IMR-90 (cell line): ENCODE data around the gene CENATAC. TPM values are rescaled to one million over a fixed set of nuclear protein-coding genes. Genes with fewer than 3 reads are reported as not detected.

Experiments
- ATAC-seq: fragments of 200-7000 bp; cut with Tn5 transposase; 2 replicates; pipeline ENCODE4 v1.9.1; 2020; ENCODE audit warnings: low read depth, mild to moderate bottlenecking, moderate library complexity
- BruUV-seq: library from RNA; stranded (reverse); fragments of 400-500 nt; replicated peaks from 2 replicates; lab custom pipeline; 2021; lab: Mats Ljungman, UMichigan
- CTCF ChIA-PET: fragments of 300-600 bp; formaldehyde crosslinking; extraction: SDS; loops from one replicate; lab custom pipeline; 2021; ENCODE audit warnings: antibody characterized with exemption; lab: Yijun Ruan, JAX
- POLR2A ChIA-PET: fragments of 300-600 bp; sonication (Branson Sonifier 250); formaldehyde crosslinking; loops from one replicate; lab custom pipeline; 2022; ENCODE audit warnings: antibody characterized with exemption; ENCODE audit not compliant: unreplicated experiment; lab: Charles Lee
- DNase-seq: peaks from one replicate; pipeline ENCODE4 v3.0.0; 2013
- H2AFZ ChIP-seq: replicated peaks from 2 replicates; pipeline ENCODE3; 2013; ENCODE audit warnings: low read length, mild to moderate bottlenecking; ENCODE audit not compliant: poor library complexity
- H2AK5ac ChIP-seq: 2 replicates; pipeline ENCODE4 v1.6.1; 2013; ENCODE audit warnings: low read depth, low read length, inconsistent platforms
- H2AK9ac ChIP-seq: replicated peaks from 2 replicates; pipeline ENCODE3; 2013; ENCODE audit warnings: mild to moderate bottlenecking, low read depth, low read length, moderate library complexity; ENCODE audit not compliant: poor library complexity
- H2BK120ac ChIP-seq: 2 replicates; pipeline ENCODE4 v1.6.1; 2013; ENCODE audit warnings: low read depth, low read length, inconsistent platforms
- H2BK15ac ChIP-seq: 3 replicates; pipeline ENCODE4 v1.6.1; 2013; ENCODE audit warnings: low read depth, low read length, inconsistent platforms
- H2BK20ac ChIP-seq: 2 replicates; pipeline ENCODE4 v1.6.1; 2013; ENCODE audit warnings: low read depth, mild to moderate bottlenecking, inconsistent platforms, low read length, moderate library complexity
- H2BK5ac ChIP-seq: 2 replicates; pipeline ENCODE4 v1.6.1; 2013; ENCODE audit warnings: mild to moderate bottlenecking, low read depth, low read length, inconsistent platforms; ENCODE audit not compliant: poor library complexity, severe bottlenecking
- H3K14ac ChIP-seq: replicated peaks from 2 replicates; pipeline ENCODE4 v1.6.1; 2013; ENCODE audit warnings: low read depth, low read length, inconsistent platforms
- H3K18ac ChIP-seq: 2 replicates; pipeline ENCODE4 v1.6.1; 2013; ENCODE audit warnings: low read depth, low read length, control low read depth
- H3K23ac ChIP-seq: 2 replicates; pipeline ENCODE4 v1.6.1; 2013; ENCODE audit warnings: low read depth, low read length, inconsistent platforms
- H3K27ac ChIP-seq: 2 replicates; pipeline ENCODE4 v1.5.1; 2013; ENCODE audit warnings: mild to moderate bottlenecking, control low read depth, low read length; ENCODE audit not compliant: insufficient read depth
- H3K27me3 ChIP-seq: 2 replicates; pipeline ENCODE4 v1.6.1; 2013; ENCODE audit warnings: low read length; ENCODE audit not compliant: control insufficient read depth, insufficient read depth
- H3K36me3 ChIP-seq: 2 replicates; pipeline ENCODE4 v1.6.1; 2013; ENCODE audit warnings: low read length, mixed read lengths; ENCODE audit not compliant: control insufficient read depth, insufficient read depth
- H3K4ac ChIP-seq: 2 replicates; pipeline ENCODE4 v1.6.1; 2013; ENCODE audit warnings: low read depth, low read length, inconsistent platforms
- H3K4me1 ChIP-seq: 2 replicates; pipeline ENCODE4 v1.6.1; 2013; ENCODE audit warnings: low read length, mixed read lengths; ENCODE audit not compliant: control insufficient read depth, insufficient read depth
- H3K4me2 ChIP-seq: 2 replicates; pipeline ENCODE4 v1.6.1; 2013; ENCODE audit warnings: low read depth, mild to moderate bottlenecking, control low read depth, low read length, moderate library complexity
- H3K4me3 ChIP-seq: 2 replicates; pipeline ENCODE4 v1.5.1; 2013; ENCODE audit warnings: low read depth, mild to moderate bottlenecking, control low read depth, low read length, moderate library complexity; ENCODE audit not compliant: insufficient read depth
- H3K56ac ChIP-seq: 2 replicates; pipeline ENCODE4 v1.6.1; 2013; ENCODE audit warnings: low read length, inconsistent platforms; ENCODE audit not compliant: insufficient read depth; ENCODE audit errors: extremely low read depth
- H3K79me1 ChIP-seq, 2 experiments: 2 replicates each; pipeline ENCODE4 v1.6.1; 2013; ENCODE audit warnings: low read length in 2 of 2, inconsistent platforms in 1 of 2, low read depth in 1 of 2
- H3K9ac ChIP-seq: 2 replicates; pipeline ENCODE4 v1.6.1; 2013; ENCODE audit warnings: low read depth, low read length, control low read depth
- H3K9me1 ChIP-seq: 2 replicates; pipeline ENCODE4 v1.6.1; 2013; ENCODE audit warnings: low read length, inconsistent platforms; ENCODE audit not compliant: insufficient read depth
- H3K9me3 ChIP-seq: 2 replicates; pipeline ENCODE4 v1.6.1; 2013; ENCODE audit warnings: low read length; ENCODE audit not compliant: control insufficient read depth, insufficient read depth
- H4K20me1 ChIP-seq: 2 replicates; pipeline ENCODE4 v1.6.1; 2013; ENCODE audit warnings: low read length, inconsistent platforms; ENCODE audit not compliant: insufficient read depth
- H4K5ac ChIP-seq: 2 replicates; pipeline ENCODE4 v1.6.1; 2013; ENCODE audit warnings: mild to moderate bottlenecking, low read depth, low read length, control low read depth
- H4K8ac ChIP-seq, 2 experiments: 2 replicates each; pipeline ENCODE4 v1.6.1; 2013; ENCODE audit warnings: low read depth in 2 of 2, low read length in 2 of 2, control low read depth in 1 of 2, inconsistent platforms in 1 of 2
- H4K91ac ChIP-seq: 2 replicates; pipeline ENCODE4 v1.6.1; 2013; ENCODE audit warnings: low read depth, low read length, inconsistent platforms; ENCODE audit not compliant: insufficient read depth
- RCOR1 ChIP-seq: IDR thresholded peaks from 2 replicates; pipeline ENCODE4 v1.6.1; 2012; ENCODE audit warnings: mild to moderate bottlenecking, low read length, improper control_type of control experiment; ENCODE audit not compliant: insufficient replicate concordance
- WGBS, 2 experiments: methylation state at CpG; one replicate each; pipeline versions ENCODE4 v1.1.5 to v1.1.7; 2013; ENCODE audit warnings: missing lambda C conversion rate in 2 of 2; ENCODE audit not compliant: insufficient read length in 1 of 2; ENCODE audit errors: extremely low coverage in 2 of 2; 5-methylcytosine and 5-hydroxymethylcytosine counted together
- dilution Hi-C: fragments of 300-500 bp; cut with HindIII; formaldehyde crosslinking; loops from one replicate; pipeline ENCODE4 v1.14.3; 2018; ENCODE audit warnings: low sequenced_read_pairs; ENCODE audit not compliant: unreplicated experiment
- in situ Hi-C: fragments of 300-500 bp; cut with MboI; formaldehyde crosslinking; loops from 3 replicates; pipeline ENCODE4 v1.14.3; 2019; ENCODE audit warnings: low sequenced_read_pairs, inconsistent platforms, mixed read lengths
- intact Hi-C: fragments of 100-400 bp; cut with micrococcal nuclease; formaldehyde crosslinking; loops from 2 replicates; pipeline ENCODE4 v1.10.0; 2022
- polyA plus RNA-seq, 3 experiments: library from polyadenylated mRNA; depleted of rRNA; stranded (reverse); fragments of >200 nt; gene quantifications; 2 replicates each; pipeline ENCODE4 v1.2.3, GENCODE V29; 2012; ENCODE audit warnings: low replicate concordance in 1 of 3
- total RNA-seq: library from RNA; depleted of rRNA; stranded (reverse); fragments of >200 nt; gene quantifications from 2 replicates; pipeline ENCODE4 v1.2.3, GENCODE V29; 2012

Gene CENATAC
- total and polyA plus RNA-seq, 2 of the 4 experiments (the other 2 are of a cell fraction), result 13.1 to 16.7 TPM

GRCh38 chr11:119051440-119052162 lies 53.7 kb downstream of the CENATAC start:
- Histone ChIP-seq H4K8ac (no peak overlapping the region), H3K4me1 (peaks cover 2% of the 10 kb centered on the region; the same call in 1 of the 2 replicates), H2BK20ac (no peak overlapping the region), H3K23ac (no peak overlapping the region), H2AK9ac (no peak overlapping the region), H4K91ac (no peak overlapping the region), H3K14ac (no peak overlapping the region), H3K4me2 (no peak overlapping the region), H3K56ac (no peak overlapping the region), H2BK15ac (no peak overlapping the region), H4K20me1 (0 out of 2 replicates have a peak, but pooled peaks cover 5% of the 10 kb centered on the region), H2AFZ (no peak overlapping the region), H3K27me3 (no peaks in the 10 kb centered on the region), H2AK5ac (no peak overlapping the region), H3K9me1 (peaks cover 9% of the 10 kb centered on the region), H3K9ac (no peak overlapping the region), H2BK5ac (no peak overlapping the region), H3K27ac (no peak overlapping the region), H4K5ac (no peak overlapping the region), H3K18ac (no peak overlapping the region), H3K4me3 (no peak overlapping the region), H3K36me3 (peaks cover 76% of the 10 kb centered on the region), H2BK120ac (no peak overlapping the region), H3K79me1 (peaks cover 13 to 41% of the 10 kb centered on the region in 2 experiments), H3K4ac (no peak overlapping the region), H3K9me3 (no peaks in the 10 kb centered on the region)
- 90% methylated on average over 2 of the region's 17 CpGs; no CpG with 5 or more reads in 1 of the 2 experiments for WGBS, 2 experiments
- CTCF ChIA-PET, result no interaction called here
- in situ Hi-C loops, result no loop called here
- POLR2A ChIA-PET, result no interaction called here
- dilution Hi-C loops, result no loop called here
- DNase-seq, result no peak
- TF ChIP-seq RCOR1, result no peak
- BruUV-seq, result no TSS peak
- ATAC-seq, result no peak
- intact Hi-C loops, result no loop called here
